Neuronal stem cell (in vitro differentiated cells): Measurements from ENCODE around the gene CFAP221.

Experiments
- DNase-seq: peaks from one replicate; pipeline ENCODE4 v3.0.0-alpha.2; 2013; ENCODE audit warnings: low spot score
- H2AFZ ChIP-seq: one replicate; pipeline ENCODE4 v1.6.1; 2013; ENCODE audit warnings: mild to moderate bottlenecking, low read length, inconsistent platforms
- H2AK5ac ChIP-seq: 2 replicates; pipeline ENCODE4 v1.6.1; 2013; ENCODE audit warnings: low read depth, mild to moderate bottlenecking, inconsistent platforms, low read length, moderate library complexity, mixed read lengths
- H2BK120ac ChIP-seq: 2 replicates; pipeline ENCODE4 v1.6.1; 2013; ENCODE audit warnings: low read depth, mild to moderate bottlenecking, inconsistent platforms, low read length, moderate library complexity, mixed read lengths
- H2BK12ac ChIP-seq: one replicate; pipeline ENCODE4 v1.6.1; 2013; ENCODE audit warnings: low read length, inconsistent platforms
- H2BK15ac ChIP-seq: 2 replicates; pipeline ENCODE4 v1.6.1; 2013; ENCODE audit warnings: mild to moderate bottlenecking, low read length, inconsistent platforms, mixed read lengths
- H2BK5ac ChIP-seq: one replicate; pipeline ENCODE4 v1.6.1; 2013; ENCODE audit warnings: inconsistent platforms, mild to moderate bottlenecking, low read length, moderate library complexity
- H3K14ac ChIP-seq: one replicate; pipeline ENCODE4 v1.6.1; 2013; ENCODE audit warnings: low read length, inconsistent platforms
- H3K18ac ChIP-seq: 2 replicates; pipeline ENCODE4 v1.6.1; 2013; ENCODE audit warnings: low read length, inconsistent platforms
- H3K23ac ChIP-seq: 2 replicates; pipeline ENCODE4 v1.6.1; 2013; ENCODE audit warnings: low read depth, mild to moderate bottlenecking, mixed read lengths, low read length, inconsistent platforms; ENCODE audit not compliant: poor library complexity
- H3K27ac ChIP-seq: replicated peaks from 3 replicates; pipeline ENCODE4 v1.5.1; 2013; ENCODE audit warnings: low read length, inconsistent platforms
- H3K27me3 ChIP-seq, 3 experiments: 2 replicates each; pipeline ENCODE4 v1.6.1; 2013; ENCODE audit warnings: low read length in 3 of 3, mild to moderate bottlenecking in 2 of 3, inconsistent platforms in 1 of 3, low read depth in 1 of 3, mixed read lengths in 1 of 3, moderate library complexity in 1 of 3; ENCODE audit not compliant: control insufficient read depth in 3 of 3, insufficient read depth in 3 of 3
- H3K36me3 ChIP-seq, 2 donors: replicated peaks in 1 of 2; 2 replicates each; pipeline ENCODE4 v1.6.1; 2013; ENCODE audit warnings: low read length in 2 of 2; ENCODE audit not compliant: control insufficient read depth in 2 of 2, insufficient read depth in 2 of 2
- H3K4ac ChIP-seq: 2 replicates; pipeline ENCODE4 v1.6.1; 2013; ENCODE audit warnings: inconsistent platforms, mild to moderate bottlenecking, low read length, moderate library complexity
- H3K4me1 ChIP-seq, 2 donors: 1 replicate in 1 of 2; 2 replicates in 1 of 2; pipeline ENCODE4 v1.6.1; 2013; ENCODE audit warnings: low read length in 2 of 2, low read depth in 1 of 2; ENCODE audit not compliant: control insufficient read depth in 2 of 2, insufficient read depth in 1 of 2
- H3K4me2 ChIP-seq: one replicate; pipeline ENCODE4 v1.6.1; 2013; ENCODE audit warnings: mild to moderate bottlenecking, low read length, inconsistent platforms; ENCODE audit not compliant: insufficient read depth, poor library complexity, severe bottlenecking
- H3K4me3 ChIP-seq, 2 donors: 2 replicates each; pipeline ENCODE4 v1.5.1; 2013; ENCODE audit warnings: low read length in 2 of 2, mild to moderate bottlenecking in 2 of 2, inconsistent platforms in 1 of 2, moderate library complexity in 1 of 2
- H3K79me1 ChIP-seq: one replicate; pipeline ENCODE4 v1.6.1; 2013; ENCODE audit warnings: low read depth, mild to moderate bottlenecking, inconsistent platforms, low read length, moderate library complexity
- H3K9ac ChIP-seq: one replicate; pipeline ENCODE4 v1.6.1; 2013; ENCODE audit warnings: mild to moderate bottlenecking, low read depth, low read length, inconsistent platforms; ENCODE audit not compliant: poor library complexity
- H3K9me3 ChIP-seq, 2 donors: replicated peaks in 1 of 2; 2 replicates each; pipeline versions ENCODE3 to v1.6.1; 2013; ENCODE audit warnings: low read length in 2 of 2, mild to moderate bottlenecking in 2 of 2, inconsistent platforms in 1 of 2, low read depth in 1 of 2, mixed read lengths in 1 of 2, moderate library complexity in 1 of 2; ENCODE audit not compliant: control insufficient read depth in 2 of 2, insufficient read depth in 1 of 2
- H4K8ac ChIP-seq: one replicate; pipeline ENCODE4 v1.6.1; 2013; ENCODE audit warnings: low read depth, mild to moderate bottlenecking, inconsistent platforms, low read length, moderate library complexity
- H4K91ac ChIP-seq: one replicate; pipeline ENCODE4 v1.6.1; 2013; ENCODE audit warnings: low read length, low read depth, mild to moderate bottlenecking, inconsistent platforms; ENCODE audit not compliant: poor library complexity
- WGBS, 2 donors: extraction: QIAGEN DNeasy Blood & Tissue Kit; methylation state at CpG; one replicate each; pipeline ENCODE4 v1.1.7; 2013; ENCODE audit warnings: missing lambda C conversion rate in 2 of 2, mixed read lengths in 1 of 2; ENCODE audit not compliant: insufficient read length in 2 of 2, insufficient replicate concordance in 1 of 2; ENCODE audit errors: extremely low coverage in 2 of 2; 5-methylcytosine and 5-hydroxymethylcytosine counted together

The CFAP221 gene

GRCh38 chr2:119702203-119702917 is 158.1 kb downstream of the CFAP221 start:
- Histone ChIP-seq H2BK5ac (no peak overlapping the region), H2BK15ac (no peak overlapping the region), H3K4me3 (no peak overlapping the region), H3K4me1 (peaks cover 19 to 28% of the 10 kb centered on the region in 2 donors), H3K4me2 (no peak overlapping the region), H4K8ac (no peak overlapping the region), H3K36me3 (no peaks in the 10 kb centered on the region), H4K91ac (no peak overlapping the region), H2BK120ac (no peak overlapping the region), H3K27ac (no peak overlapping the region), H2AFZ (no peak overlapping the region), H3K14ac (no peak overlapping the region), H3K4ac (no peak overlapping the region), H3K79me1 (no peaks in the 10 kb centered on the region), H3K9me3 (peaks cover 0 to 6% of the 10 kb centered on the region in 2 donors), H2AK5ac (no peak overlapping the region), H2BK12ac (no peak overlapping the region), H3K9ac (no peak overlapping the region), H3K18ac (no peak overlapping the region), H3K23ac (no peak overlapping the region), H3K27me3 (no peaks in the 10 kb centered on the region)
- no peak for DNase-seq
- WGBS, 2 donors, result no CpG with 5 or more reads among the region's 2 CpGs

- Histone ChIP-seq H2BK5ac (peak overlapping the region; percentile 16), H2BK120ac (no peak overlapping the region), H3K79me1 (no peaks in the 10 kb centered on the region), H2BK15ac (no peak overlapping the region), H3K14ac (no peak overlapping the region), H3K36me3 (no peaks in the 10 kb centered on the region), H3K27me3 (no peaks in the 10 kb centered on the region), H2AFZ (peak overlapping the region; percentile 75), H4K91ac (no peak overlapping the region), H3K4me2 (no peak overlapping the region), H3K9ac (no peak overlapping the region), H3K4me1 (peaks cover 14 to 28% of the 10 kb centered on the region in 2 donors), H3K18ac (peak overlapping the region; percentile 8), H3K9me3 (peaks cover 0 to 6% of the 10 kb centered on the region in 2 donors), H2BK12ac (no peak overlapping the region), H3K23ac (no peak overlapping the region), H4K8ac (no peak overlapping the region), H3K4me3 (no peak overlapping the region), H3K4ac (no peak overlapping the region), H2AK5ac (no peak overlapping the region), H3K27ac (no peak overlapping the region)
- WGBS, 2 donors, result no CpG with 5 or more reads among the region's 13 CpGs
- peak; percentile 37 for DNase-seq
Measured at GRCh38 chr2:119702918-119703401, 158.7 kb downstream of the CFAP221 start.

GRCh38 chr2:119703526-119703925 is 159.3 kb downstream of the CFAP221 start:
- Histone ChIP-seq H3K4ac (no peak overlapping the region), H2BK120ac (no peak overlapping the region)

GRCh38 chr2:119704670-119705120 is 160.4 kb downstream of the CFAP221 start:
- H3K4me2 ChIP-seq, result no peak overlapping the region
- no CpG with 5 or more reads among the region's 2 CpGs for WGBS, 2 donors
- H3K4ac ChIP-seq, result no peak overlapping the region
- H2BK5ac ChIP-seq, result no peak overlapping the region
- peaks cover 0 to 6% of the 10 kb centered on the region in 2 donors for H3K9me3 ChIP-seq
- no peak overlapping the region for H4K8ac ChIP-seq
- no peaks in the 10 kb centered on the region for H3K79me1 ChIP-seq
- no peaks in the 10 kb centered on the region for H3K27me3 ChIP-seq
- H3K18ac ChIP-seq, result no peak overlapping the region
- H3K4me3 ChIP-seq, result no peak overlapping the region
- no peak overlapping the region for H3K27ac ChIP-seq
- no peak for DNase-seq
- no peaks in the 10 kb centered on the region for H3K36me3 ChIP-seq
- H3K14ac ChIP-seq, result no peak overlapping the region
- H3K4me1 ChIP-seq, result peaks cover 14 to 18% of the 10 kb centered on the region in 2 donors
- H2BK15ac ChIP-seq, result no peak overlapping the region
- no peak overlapping the region for H2BK12ac ChIP-seq
- H2BK120ac ChIP-seq, result no peak overlapping the region
- H2AFZ ChIP-seq, result no peak overlapping the region
- H4K91ac ChIP-seq, result no peak overlapping the region
- no peak overlapping the region for H3K9ac ChIP-seq
- no peak overlapping the region for H3K23ac ChIP-seq
- no peak overlapping the region for H2AK5ac ChIP-seq

More at GRCh38 chr2:119703526-119703925, 159.3 kb downstream of the CFAP221 start:
- Histone ChIP-seq H2BK15ac (no peak overlapping the region), H4K91ac (no peak overlapping the region), H2BK12ac (no peak overlapping the region), H2AFZ (no peak overlapping the region), H3K79me1 (no peaks in the 10 kb centered on the region), H3K18ac (no peak overlapping the region), H3K9ac (no peak overlapping the region), H3K23ac (no peak overlapping the region), H4K8ac (no peak overlapping the region), H3K14ac (no peak overlapping the region), H2AK5ac (no peak overlapping the region), H3K9me3 (peaks cover 0 to 6% of the 10 kb centered on the region in 2 donors), H3K27ac (no peak overlapping the region), H3K27me3 (no peaks in the 10 kb centered on the region), H3K4me2 (no peak overlapping the region), H2BK5ac (no peak overlapping the region), H3K36me3 (no peaks in the 10 kb centered on the region), H3K4me1 (peaks cover 14 to 28% of the 10 kb centered on the region in 2 donors), H3K4me3 (no peak overlapping the region)
- DNase-seq, result no peak
- no CpG with 5 or more reads among the region's 5 CpGs for WGBS, 2 donors
